ENCODE measurements around the gene MRC1.

DNA sequence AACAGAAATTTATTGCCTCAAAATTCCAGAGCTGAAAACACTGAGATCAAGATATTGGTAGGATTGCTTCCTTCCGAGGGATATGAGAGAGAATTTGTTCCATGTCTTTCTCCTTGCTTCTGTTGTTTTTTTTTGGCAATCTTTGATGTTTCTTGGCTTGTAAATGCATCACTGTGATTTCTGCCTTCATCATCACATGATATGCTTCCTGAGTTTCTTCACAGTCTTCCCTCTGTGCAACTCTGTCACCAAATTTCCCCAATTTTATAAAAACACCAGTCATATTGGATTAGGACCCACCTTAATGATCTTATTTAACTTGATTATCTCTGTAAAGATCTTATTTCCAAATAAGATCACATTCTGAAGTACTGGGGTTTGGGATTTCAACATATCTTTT lies 42.4 kb upstream of the MRC1 start:
- TF ChIP-seq, protein P1, sequence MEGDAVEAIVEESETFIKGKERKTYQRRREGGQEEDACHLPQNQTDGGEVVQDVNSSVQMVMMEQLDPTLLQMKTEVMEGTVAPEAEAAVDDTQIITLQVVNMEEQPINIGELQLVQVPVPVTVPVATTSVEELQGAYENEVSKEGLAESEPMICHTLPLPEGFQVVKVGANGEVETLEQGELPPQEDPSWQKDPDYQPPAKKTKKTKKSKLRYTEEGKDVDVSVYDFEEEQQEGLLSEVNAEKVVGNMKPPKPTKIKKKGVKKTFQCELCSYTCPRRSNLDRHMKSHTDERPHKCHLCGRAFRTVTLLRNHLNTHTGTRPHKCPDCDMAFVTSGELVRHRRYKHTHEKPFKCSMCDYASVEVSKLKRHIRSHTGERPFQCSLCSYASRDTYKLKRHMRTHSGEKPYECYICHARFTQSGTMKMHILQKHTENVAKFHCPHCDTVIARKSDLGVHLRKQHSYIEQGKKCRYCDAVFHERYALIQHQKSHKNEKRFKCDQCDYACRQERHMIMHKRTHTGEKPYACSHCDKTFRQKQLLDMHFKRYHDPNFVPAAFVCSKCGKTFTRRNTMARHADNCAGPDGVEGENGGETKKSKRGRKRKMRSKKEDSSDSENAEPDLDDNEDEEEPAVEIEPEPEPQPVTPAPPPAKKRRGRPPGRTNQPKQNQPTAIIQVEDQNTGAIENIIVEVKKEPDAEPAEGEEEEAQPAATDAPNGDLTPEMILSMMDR (IDR thresholded peaks at IDR 0.05): no peak
- TF ChIP-seq POLR2A (IDR thresholded peaks at IDR 0.05): no peak

Data from lower leg skin (tissue), 3 donors.